ENCODE measurements around the gene VPS36. TPM values are rescaled to one million over a fixed set of nuclear protein-coding genes. Genes with fewer than 3 reads are reported as not detected.

VPS36 gene
- total RNA-seq, 1 experiment from 2014 or later, result 29.2 TPM

DNA sequence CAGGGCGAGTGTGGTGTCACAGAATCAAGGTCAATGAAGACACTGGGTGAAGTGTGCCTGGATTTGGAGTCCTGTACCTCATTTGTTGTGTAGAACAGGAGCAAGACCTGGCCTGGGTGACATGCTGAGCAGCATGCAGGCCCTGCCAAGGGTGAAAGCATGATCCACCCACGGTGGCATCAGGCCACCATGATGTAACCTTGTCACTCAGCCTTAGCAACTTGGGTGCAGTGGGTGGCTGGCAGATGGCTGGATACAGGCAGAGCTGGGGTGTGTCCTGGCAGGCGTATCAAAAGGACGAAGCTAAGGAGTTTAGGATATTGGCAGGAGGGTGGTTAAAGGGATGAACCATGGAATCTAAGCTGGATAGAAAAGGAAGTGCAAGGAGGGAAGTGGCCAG lies 54.7 kb downstream of the VPS36 start:
- H3K27me3 Mint-ChIP-seq (ENCODE audit: low read depth), result peaks cover 4% of the 10 kb centered on the region; the same call in 1 of the 2 replicates
- H3K18ac ChIP-seq (ENCODE audit: insufficient read length, low read depth, low read length), result no peak overlapping the region
- no peak overlapping the region for H2AK5ac ChIP-seq (ENCODE audit: insufficient read length, low read length)
- H2AFZ ChIP-seq (ENCODE audit: low read length), result no peak overlapping the region
- no peak overlapping the region for H2BK15ac ChIP-seq (ENCODE audit: low read depth, low read length)
- H3K56ac ChIP-seq (ENCODE audit: insufficient read length, low read depth, low read length), result no peak overlapping the region
- no peaks in the 10 kb centered on the region for H3K9me3 ChIP-seq (ENCODE audit: control insufficient read depth, low read depth, low read length)
- no peak overlapping the region for H3K4me2 ChIP-seq (ENCODE audit: insufficient read depth, insufficient read length, low read length)
- no peak overlapping the region for H2BK5ac ChIP-seq (ENCODE audit: insufficient read length, low read length)
- H3K27ac ChIP-seq (ENCODE audit: insufficient read length, low read depth, low read length), result no peak overlapping the region
- no peak overlapping the region for H2BK120ac ChIP-seq (ENCODE audit: low read depth, low read length, poor library complexity, severe bottlenecking)
- no peaks in the 10 kb centered on the region for H3K36me3 Mint-ChIP-seq (ENCODE audit: insufficient read depth in 1 of 3, low read depth in 3 of 3)
- no peaks in the 10 kb centered on the region for H3K9me3 Mint-ChIP-seq
- H3K4me1 Mint-ChIP-seq, result 0 out of 4 replicates have a peak, but pooled peaks cover 0 to 2% of the 10 kb centered on the region in 2 experiments
- no peak overlapping the region for H3K14ac ChIP-seq (ENCODE audit: insufficient read depth, low read length)
- no peak overlapping the region for H4K5ac ChIP-seq (ENCODE audit: insufficient read length, low read depth, low read length)
- no peak for DNase-seq
- no peak overlapping the region for H2BK20ac ChIP-seq (ENCODE audit: low read depth, low read length, poor library complexity, severe bottlenecking)
- no peak overlapping the region for H3K27ac Mint-ChIP-seq
- H3K4me1 ChIP-seq (ENCODE audit: insufficient read depth, low read length), result no peaks in the 10 kb centered on the region
- H4K20me1 ChIP-seq (ENCODE audit: control insufficient read depth, insufficient read depth, insufficient read length), result no peaks in the 10 kb centered on the region
- H3T11ph ChIP-seq (ENCODE audit: low read length), result no peak overlapping the region
- H3K4me3 Mint-ChIP-seq, result no peak overlapping the region
- no peak for TF ChIP-seq CTCF (conservative IDR thresholded peaks at IDR 0.05)
- no peaks in the 10 kb centered on the region for H3K79me1 ChIP-seq (ENCODE audit: insufficient read depth, low read depth, low read length, poor library complexity, severe bottlenecking)
- no peak overlapping the region for H2BK12ac ChIP-seq (ENCODE audit: insufficient read length, low read depth, low read length)
- no peaks in the 10 kb centered on the region for H3K79me2 ChIP-seq (ENCODE audit: insufficient read depth, low read length)
- H3K23me2 ChIP-seq (ENCODE audit: insufficient read length, low read depth, low read length, poor library complexity, severe bottlenecking), result no peaks in the 10 kb centered on the region
- H4K8ac ChIP-seq (replicated peaks; ENCODE audit: insufficient read length, low read depth, low read length), result no peak overlapping the region
- H3K23ac ChIP-seq (ENCODE audit: insufficient read length, low read depth, low read length), result no peak overlapping the region
- H3K27me3 ChIP-seq (ENCODE audit: insufficient read depth, low read length), result no peaks in the 10 kb centered on the region
- H3K4ac ChIP-seq (ENCODE audit: low read depth, low read length), result no peak overlapping the region
- no peak overlapping the region for H3K9ac ChIP-seq (ENCODE audit: extremely low read depth, insufficient read length, low read length)
- H4K91ac ChIP-seq (ENCODE audit: insufficient read length, low read depth, low read length), result no peak overlapping the region
- WGBS (ENCODE audit: extremely low coverage, insufficient read length, low lambda C conversion rate), result no CpG with 5 or more reads among the region's 4 CpGs
